ENCODE data around the gene TMEM117. TPM values are rescaled to one million over a fixed set of nuclear protein-coding genes. Genes with fewer than 3 reads are reported as not detected.

TMEM117 gene
- total and polyA plus RNA-seq, 2 donors (not counting 1 experiment from before 2014, with no cell fraction given), result 2.0 to 10.4 TPM

GRCh38 chr12:44253338-44253856 lies 417.5 kb downstream of the TMEM117 start:
- H3K79me2 ChIP-seq (ENCODE audit: control insufficient read depth, insufficient read depth, low read length), result no peaks in the 10 kb centered on the region
- WGBS (ENCODE audit: insufficient coverage), result 69% methylated on average over 2 of the region's 2 CpGs
- no peak overlapping the region for H3K4me3 ChIP-seq (ENCODE audit: control extremely low read depth in 1 of 5, extremely low read depth in 1 of 5, insufficient read depth in 1 of 5, low read depth in 2 of 5, low read length in 4 of 5)
- ChIA-PET CTCF (no interaction called here), POLR2A (no interaction called here)
- Mint-ChIP-seq H3K4me1 (no peaks in the 10 kb centered on the region), H3K27ac (no peak overlapping the region), H3K9me3 (ENCODE audit: insufficient read depth) (no peaks in the 10 kb centered on the region), H3K27me3 (no peaks in the 10 kb centered on the region), H3K4me3 (no peak overlapping the region)
- H2AFZ ChIP-seq (ENCODE audit: insufficient read depth, low read depth, low read length, poor library complexity, severe bottlenecking), result no peak overlapping the region
- H3K4me2 ChIP-seq (replicated peaks; ENCODE audit: low read depth, low read length, poor library complexity, severe bottlenecking), result no peak overlapping the region
- no peaks in the 10 kb centered on the region for H3K36me3 ChIP-seq (replicated peaks in 1 of 2; ENCODE audit: control extremely low read depth in 1 of 2, control insufficient read depth in 1 of 2, extremely low read depth in 1 of 2, insufficient read depth in 2 of 2, low read length in 1 of 2)
- H3K27ac ChIP-seq (ENCODE audit: low read length in 2 of 2), result no peak overlapping the region
- TF ChIP-seq EZH2 (IDR thresholded peaks at IDR 0.05; ENCODE audit: borderline replicate concordance, insufficient read depth, low read depth, low read length, poor library complexity, severe bottlenecking), result no peak
- TF ChIP-seq, protein P1, sequence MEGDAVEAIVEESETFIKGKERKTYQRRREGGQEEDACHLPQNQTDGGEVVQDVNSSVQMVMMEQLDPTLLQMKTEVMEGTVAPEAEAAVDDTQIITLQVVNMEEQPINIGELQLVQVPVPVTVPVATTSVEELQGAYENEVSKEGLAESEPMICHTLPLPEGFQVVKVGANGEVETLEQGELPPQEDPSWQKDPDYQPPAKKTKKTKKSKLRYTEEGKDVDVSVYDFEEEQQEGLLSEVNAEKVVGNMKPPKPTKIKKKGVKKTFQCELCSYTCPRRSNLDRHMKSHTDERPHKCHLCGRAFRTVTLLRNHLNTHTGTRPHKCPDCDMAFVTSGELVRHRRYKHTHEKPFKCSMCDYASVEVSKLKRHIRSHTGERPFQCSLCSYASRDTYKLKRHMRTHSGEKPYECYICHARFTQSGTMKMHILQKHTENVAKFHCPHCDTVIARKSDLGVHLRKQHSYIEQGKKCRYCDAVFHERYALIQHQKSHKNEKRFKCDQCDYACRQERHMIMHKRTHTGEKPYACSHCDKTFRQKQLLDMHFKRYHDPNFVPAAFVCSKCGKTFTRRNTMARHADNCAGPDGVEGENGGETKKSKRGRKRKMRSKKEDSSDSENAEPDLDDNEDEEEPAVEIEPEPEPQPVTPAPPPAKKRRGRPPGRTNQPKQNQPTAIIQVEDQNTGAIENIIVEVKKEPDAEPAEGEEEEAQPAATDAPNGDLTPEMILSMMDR (IDR thresholded peaks at IDR 0.05), result no peak
- H3K27me3 ChIP-seq (replicated peaks in 1 of 4; ENCODE audit: control extremely low read depth in 1 of 4, control insufficient read depth in 3 of 4, insufficient read depth in 4 of 4, low read length in 3 of 4), result no peaks in the 10 kb centered on the region
- no peak overlapping the region for H3K9ac ChIP-seq (ENCODE audit: low read length)
- DNase-seq (no peak), ATAC-seq (ENCODE audit: low read depth) (no peak)
- no peaks in the 10 kb centered on the region for H4K20me1 ChIP-seq (ENCODE audit: control insufficient read depth, insufficient read depth, low read length, poor library complexity, severe bottlenecking)
- H3K4me1 ChIP-seq (ENCODE audit: control insufficient read depth in 2 of 2, insufficient read depth in 2 of 2, low read length in 2 of 2), result no peaks in the 10 kb centered on the region
- intact Hi-C loops (cut with micrococcal nuclease), result no loop called here
- peaks cover 0 to 3% (median 3%) of the 10 kb centered on the region in 3 donors for H3K9me3 ChIP-seq (ENCODE audit: control extremely low read depth in 1 of 3, control insufficient read depth in 2 of 3, insufficient read depth in 1 of 3, low read length in 2 of 3)

DNA sequence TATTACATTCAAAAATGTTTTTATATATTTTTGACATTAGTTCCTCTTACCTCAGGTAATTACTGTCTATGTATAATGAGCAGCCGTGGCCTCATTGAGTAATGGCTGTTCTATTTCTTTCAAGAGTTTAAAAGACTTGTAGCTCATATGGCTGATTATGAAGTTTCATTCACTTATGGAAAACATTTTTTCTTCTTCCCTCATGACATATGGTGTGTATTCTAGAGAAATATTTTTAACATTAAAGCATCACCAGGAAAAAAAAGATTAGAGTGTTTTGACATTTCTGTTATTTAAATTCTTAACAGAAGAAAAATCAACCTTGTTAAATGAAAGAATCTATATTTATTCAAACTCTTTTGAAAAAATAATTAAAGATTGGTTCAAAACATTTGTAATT lies 422.4 kb downstream of the TMEM117 start:
- Histone ChIP-seq H3K4me1 (ENCODE audit: control insufficient read depth in 2 of 2, insufficient read depth in 2 of 2, low read length in 2 of 2) (no peaks in the 10 kb centered on the region), H3K4me3 (ENCODE audit: control extremely low read depth in 1 of 5, extremely low read depth in 1 of 5, insufficient read depth in 1 of 5, low read depth in 2 of 5, low read length in 4 of 5) (no peak overlapping the region), H3K4me2 (replicated peaks; ENCODE audit: low read depth, low read length, poor library complexity, severe bottlenecking) (no peak overlapping the region), H3K27me3 (replicated peaks in 1 of 4; ENCODE audit: control extremely low read depth in 1 of 4, control insufficient read depth in 3 of 4, insufficient read depth in 4 of 4, low read length in 3 of 4) (no peaks in the 10 kb centered on the region), H4K20me1 (ENCODE audit: control insufficient read depth, insufficient read depth, low read length, poor library complexity, severe bottlenecking) (no peaks in the 10 kb centered on the region), H3K36me3 (replicated peaks in 1 of 2; ENCODE audit: control extremely low read depth in 1 of 2, control insufficient read depth in 1 of 2, extremely low read depth in 1 of 2, insufficient read depth in 2 of 2, low read length in 1 of 2) (no peaks in the 10 kb centered on the region), H3K27ac (ENCODE audit: low read length in 2 of 2) (no peak overlapping the region), H2AFZ (ENCODE audit: insufficient read depth, low read depth, low read length, poor library complexity, severe bottlenecking) (no peak overlapping the region), H3K79me2 (ENCODE audit: control insufficient read depth, insufficient read depth, low read length) (no peaks in the 10 kb centered on the region), H3K9me3 (ENCODE audit: control extremely low read depth in 1 of 3, control insufficient read depth in 2 of 3, insufficient read depth in 1 of 3, low read length in 2 of 3) (no peaks in the 10 kb centered on the region), H3K9ac (ENCODE audit: low read length) (no peak overlapping the region)
- no peak for DNase-seq
- H3K4me1 Mint-ChIP-seq, result no peaks in the 10 kb centered on the region
- intact Hi-C loops (cut with micrococcal nuclease), result no loop called here
- H3K4me3 Mint-ChIP-seq, result no peak overlapping the region
- H3K27ac Mint-ChIP-seq, result no peak overlapping the region
- ChIA-PET POLR2A (no interaction called here), CTCF (interaction anchor here (1.0 kb wide), 1 partner anchor 19 kb away, joined by 3 read pairs; no protein-coding TSS in a partner anchor)
- H3K27me3 Mint-ChIP-seq, result no peaks in the 10 kb centered on the region
- no peaks in the 10 kb centered on the region for H3K9me3 Mint-ChIP-seq (ENCODE audit: insufficient read depth)
- no peak for TF ChIP-seq EZH2 (IDR thresholded peaks at IDR 0.05; ENCODE audit: borderline replicate concordance, insufficient read depth, low read depth, low read length, poor library complexity, severe bottlenecking)
- TF ChIP-seq, protein P1 (IDR thresholded peaks at IDR 0.05), result no peak
- no peak for ATAC-seq (ENCODE audit: low read depth)
- no CpG with 5 or more reads among the region's 1 CpG for WGBS (ENCODE audit: insufficient coverage)

Data from B cell (primary cell).